Type B pancreatic cell (in vitro differentiated cells): Measurements from ENCODE around the gene GAB3. TPM values are rescaled to one million over a fixed set of nuclear protein-coding genes. Genes with fewer than 3 reads are reported as not detected.

Experiments
- DNase-seq: peaks from one replicate; pipeline ENCODE4 v3.0.0; 2021; ENCODE audit warnings: mixed read lengths; ENCODE audit not compliant: unreplicated experiment; ENCODE audit errors: extremely low spot score
- H3K27ac Mint-ChIP-seq: 2 replicates; pipeline ENCODE4 v1.8.0; 2021; ENCODE audit warnings: mild to moderate bottlenecking, mixed read lengths
- H3K27me3 Mint-ChIP-seq: 2 replicates; pipeline ENCODE4 v1.8.0; 2021; ENCODE audit warnings: mixed read lengths
- H3K36me3 Mint-ChIP-seq: 2 replicates; pipeline ENCODE4 v1.8.0; 2021; ENCODE audit warnings: mixed read lengths
- H3K4me1 Mint-ChIP-seq: one replicate; pipeline ENCODE4 v1.8.0; 2021; ENCODE audit warnings: mixed read lengths; ENCODE audit not compliant: unreplicated experiment
- H3K4me3 Mint-ChIP-seq: 2 replicates; pipeline ENCODE4 v1.8.0; 2021; ENCODE audit warnings: mild to moderate bottlenecking, mixed read lengths
- H3K9me3 Mint-ChIP-seq: 2 replicates; pipeline ENCODE4 v1.8.0; 2021; ENCODE audit warnings: mixed read lengths
- CTCF ChIP-seq: fragments of 200-600 bp; sonication (generic); conservative IDR thresholded peaks from 2 replicates; pipeline ENCODE4 v1.5.0; 2021; ENCODE audit warnings: antibody characterized with exemption, mild to moderate bottlenecking
- total RNA-seq: library from RNA; stranded (reverse); gene quantifications from 2 replicates; pipeline ENCODE4 v1.2.1, GENCODE V29; 2021; ENCODE audit warnings: low replicate concordance

The GAB3 gene
- total RNA-seq, 1 donor from 2014 or later, result 0.19 TPM

GRCh38 chrX:154749856-154750255 is 1.0 kb downstream of the GAB3 start:
- Mint-ChIP-seq H3K36me3 (no peaks in the 10 kb centered on the region), H3K4me3 (peak overlapping the region; percentile 3), H3K9me3 (peaks cover 4% of the 10 kb centered on the region), H3K27me3 (peaks cover 58% of the 10 kb centered on the region), H3K4me1 (no peaks in the 10 kb centered on the region), H3K27ac (no peak overlapping the region)
- DNase-seq, result no peak
- TF ChIP-seq CTCF, result no peak

DNA sequence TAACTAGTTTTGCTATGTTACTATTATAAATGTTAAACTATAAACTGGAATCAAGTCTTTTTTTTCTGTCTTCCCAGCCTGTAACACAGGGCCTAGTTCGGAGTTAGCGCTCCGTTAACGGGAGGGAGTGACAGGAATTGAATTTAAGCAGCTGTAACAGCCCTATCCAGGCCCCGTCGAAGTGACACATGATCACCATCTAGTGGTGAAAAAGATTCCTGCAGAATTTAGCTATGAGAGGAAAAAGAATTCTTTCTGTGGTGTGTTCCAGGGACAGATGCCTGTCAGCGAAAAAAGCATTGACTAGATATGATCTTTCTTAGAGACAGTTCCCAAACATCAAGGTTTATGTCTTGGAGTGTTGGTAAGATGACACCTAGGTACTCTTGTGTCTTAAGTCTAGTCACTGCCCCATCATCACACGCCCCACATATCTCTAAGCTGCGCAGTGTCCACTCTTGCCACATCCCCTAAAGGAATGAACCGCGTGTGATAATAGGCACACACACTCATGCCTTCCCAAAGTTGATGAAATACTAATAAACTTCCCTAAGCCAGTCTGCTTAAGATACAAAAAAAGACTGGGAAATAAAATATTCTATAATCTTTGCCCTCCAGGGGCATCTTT is 2.1 kb downstream of the GAB3 start:
- Mint-ChIP-seq H3K4me1 (no peaks in the 10 kb centered on the region), H3K27ac (no peak overlapping the region), H3K27me3 (peaks cover 47% of the 10 kb centered on the region), H3K9me3 (peaks cover 4% of the 10 kb centered on the region), H3K36me3 (no peaks in the 10 kb centered on the region), H3K4me3 (no peak overlapping the region)
- peak; percentile 81 for TF ChIP-seq CTCF
- DNase-seq, result no peak

DNA sequence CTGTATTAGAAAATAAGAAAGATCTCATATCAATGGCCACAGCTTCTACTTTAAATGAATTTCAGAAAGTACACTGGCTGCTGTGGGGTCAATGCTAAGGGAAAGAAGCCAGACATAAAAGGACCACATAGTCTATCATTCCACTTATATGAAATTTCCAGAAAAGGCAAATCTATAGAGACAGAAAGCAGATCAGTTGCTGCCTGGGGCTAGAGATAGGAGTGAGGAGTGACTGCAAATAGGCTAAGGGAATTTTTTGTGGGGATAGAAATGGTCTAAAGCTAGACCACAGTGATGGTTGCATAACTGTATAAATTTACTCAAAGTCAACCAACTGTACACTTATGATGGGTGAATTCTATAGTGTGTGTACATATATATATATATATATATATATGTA is 8.3 kb downstream of the GAB3 start:
- peaks cover 3% of the 10 kb centered on the region for H3K9me3 Mint-ChIP-seq
- no peak overlapping the region for H3K27ac Mint-ChIP-seq
- H3K4me3 Mint-ChIP-seq, result no peak overlapping the region
- peaks cover 7% of the 10 kb centered on the region for H3K27me3 Mint-ChIP-seq
- no peak for TF ChIP-seq CTCF
- no peak for DNase-seq
- H3K4me1 Mint-ChIP-seq, result no peaks in the 10 kb centered on the region
- no peaks in the 10 kb centered on the region for H3K36me3 Mint-ChIP-seq

GRCh38 chrX:154739952-154740465 is 10.9 kb downstream of the GAB3 start:
- H3K36me3 Mint-ChIP-seq, result no peaks in the 10 kb centered on the region
- H3K4me1 Mint-ChIP-seq, result no peaks in the 10 kb centered on the region
- H3K9me3 Mint-ChIP-seq, result peaks cover 3% of the 10 kb centered on the region
- peaks cover 11% of the 10 kb centered on the region for H3K27me3 Mint-ChIP-seq
- no peak for TF ChIP-seq CTCF
- H3K27ac Mint-ChIP-seq, result no peak overlapping the region
- no peak for DNase-seq
- no peak overlapping the region for H3K4me3 Mint-ChIP-seq

GRCh38 chrX:154738011-154738738 is 12.7 kb downstream of the GAB3 start:
- H3K4me3 Mint-ChIP-seq, result no peak overlapping the region
- TF ChIP-seq CTCF, result no peak
- H3K27me3 Mint-ChIP-seq, result peaks cover 11% of the 10 kb centered on the region
- no peak overlapping the region for H3K27ac Mint-ChIP-seq
- no peaks in the 10 kb centered on the region for H3K36me3 Mint-ChIP-seq
- H3K4me1 Mint-ChIP-seq, result no peaks in the 10 kb centered on the region
- peaks cover 3% of the 10 kb centered on the region for H3K9me3 Mint-ChIP-seq
- no peak for DNase-seq
